GM10248 (cell line): Measurements from ENCODE around the gene NRM.

Experiments used
- CTCF ChIA-PET: fragments of 300-600 bp; sonication (Branson Sonifier 250); formaldehyde crosslinking; extraction: SDS; loops from one replicate; lab custom pipeline; 2021; ENCODE audit warnings: antibody characterized with exemption; lab: Yijun Ruan, JAX
- POLR2A ChIA-PET: fragments of 350-650 bp; sonication (Branson Sonifier 250); formaldehyde crosslinking; extraction: SDS; loops from one replicate; lab custom pipeline; 2020; ENCODE audit warnings: antibody characterized with exemption; lab: Yijun Ruan, JAX
- DNase-seq: peaks from one replicate; pipeline ENCODE4 v3.0.0; 2012; ENCODE audit errors: extremely low spot score
- TF ChIP-seq, protein P1 (sequence below): IDR thresholded peaks from 2 replicates; pipeline ENCODE4 v1.5.1; 2012; ENCODE audit warnings: mild to moderate bottlenecking, low read depth; ENCODE audit errors: extremely low read depth, missing control alignments, control extremely low read depth

NRM gene, protein sequence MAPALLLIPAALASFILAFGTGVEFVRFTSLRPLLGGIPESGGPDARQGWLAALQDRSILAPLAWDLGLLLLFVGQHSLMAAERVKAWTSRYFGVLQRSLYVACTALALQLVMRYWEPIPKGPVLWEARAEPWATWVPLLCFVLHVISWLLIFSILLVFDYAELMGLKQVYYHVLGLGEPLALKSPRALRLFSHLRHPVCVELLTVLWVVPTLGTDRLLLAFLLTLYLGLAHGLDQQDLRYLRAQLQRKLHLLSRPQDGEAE

DNA sequence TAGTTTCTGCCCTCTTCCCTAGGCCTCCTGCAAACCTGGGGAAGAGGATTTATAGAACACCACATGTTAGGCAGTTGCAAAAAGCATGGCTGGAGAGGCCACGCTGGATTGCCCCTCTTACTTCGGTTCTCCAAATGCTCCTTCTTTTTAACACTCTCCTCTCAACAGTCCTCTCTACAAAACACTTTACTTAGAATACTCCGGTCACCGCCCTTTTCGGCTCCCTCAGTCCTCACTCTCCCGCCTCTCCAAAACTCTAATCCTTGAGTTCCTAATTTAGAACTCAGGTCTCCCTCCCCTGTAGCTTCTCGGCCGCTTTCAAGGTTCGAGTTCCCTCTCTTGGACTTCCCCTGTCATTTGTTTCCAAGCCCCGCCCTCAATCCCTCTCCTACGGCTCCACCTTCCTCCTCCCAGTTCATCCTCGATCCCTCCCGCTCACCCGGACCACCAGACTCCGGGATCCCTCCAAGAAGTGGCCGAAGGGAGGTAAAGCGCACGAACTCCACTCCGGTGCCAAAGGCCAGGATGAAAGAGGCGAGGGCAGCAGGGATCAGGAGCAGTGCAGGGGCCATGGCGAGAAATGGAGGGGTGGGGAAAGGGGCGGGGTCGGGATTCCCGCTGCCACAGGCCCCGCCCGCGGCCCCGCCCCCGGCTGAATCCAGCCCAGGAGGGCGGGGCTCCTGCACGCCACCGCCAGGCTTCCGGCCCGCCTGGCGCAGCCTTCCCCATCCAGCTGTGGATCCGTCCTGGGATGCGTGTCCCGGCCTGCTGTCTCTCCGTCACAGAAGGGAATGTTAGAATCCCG, at the start of gene NRM:
Gene NRM (minus strand): TSS at position 582 of the 805 bp plus-strand sequence. CDS start 10 bp downstream, at position 572.
- DNase-seq, result peak; percentile 91
- TF ChIP-seq, protein P1, sequence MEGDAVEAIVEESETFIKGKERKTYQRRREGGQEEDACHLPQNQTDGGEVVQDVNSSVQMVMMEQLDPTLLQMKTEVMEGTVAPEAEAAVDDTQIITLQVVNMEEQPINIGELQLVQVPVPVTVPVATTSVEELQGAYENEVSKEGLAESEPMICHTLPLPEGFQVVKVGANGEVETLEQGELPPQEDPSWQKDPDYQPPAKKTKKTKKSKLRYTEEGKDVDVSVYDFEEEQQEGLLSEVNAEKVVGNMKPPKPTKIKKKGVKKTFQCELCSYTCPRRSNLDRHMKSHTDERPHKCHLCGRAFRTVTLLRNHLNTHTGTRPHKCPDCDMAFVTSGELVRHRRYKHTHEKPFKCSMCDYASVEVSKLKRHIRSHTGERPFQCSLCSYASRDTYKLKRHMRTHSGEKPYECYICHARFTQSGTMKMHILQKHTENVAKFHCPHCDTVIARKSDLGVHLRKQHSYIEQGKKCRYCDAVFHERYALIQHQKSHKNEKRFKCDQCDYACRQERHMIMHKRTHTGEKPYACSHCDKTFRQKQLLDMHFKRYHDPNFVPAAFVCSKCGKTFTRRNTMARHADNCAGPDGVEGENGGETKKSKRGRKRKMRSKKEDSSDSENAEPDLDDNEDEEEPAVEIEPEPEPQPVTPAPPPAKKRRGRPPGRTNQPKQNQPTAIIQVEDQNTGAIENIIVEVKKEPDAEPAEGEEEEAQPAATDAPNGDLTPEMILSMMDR, result no peak
- CTCF ChIA-PET, result interaction anchor here (1.1 to 13.6 kb wide), 8 partner anchors 11 to 207 kb away, joined by 3 to 132 read pairs (median 6); partner anchors contain the start of gene MDC1
- POLR2A ChIA-PET, result interaction anchor here (0.5 to 4.2 kb wide), 2 partner anchors 27 to 402 kb away, joined by 10 to 17 read pairs; partner anchors contain the start of gene MDC1

DNA sequence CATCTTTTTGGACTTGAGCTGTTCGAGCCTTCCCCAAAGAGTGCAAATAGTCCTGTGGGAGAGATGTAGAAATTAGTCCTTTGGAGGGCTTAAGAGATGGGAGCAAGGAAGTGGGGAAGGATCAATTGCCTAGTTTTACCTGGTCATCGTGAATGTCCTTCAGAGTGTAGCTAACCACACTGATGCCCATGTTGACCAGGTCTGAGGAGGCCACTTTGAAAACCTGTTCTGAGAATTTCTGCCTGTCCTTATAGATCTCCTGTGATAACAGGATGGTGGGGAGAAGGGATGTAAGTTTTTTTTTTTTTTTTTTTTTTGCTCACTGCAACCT, 49.7 kb upstream of the NRM start:
- ChIA-PET POLR2A (interaction anchor here (0.6 kb wide), 1 partner anchor 610 kb away, joined by 3 read pairs; no protein-coding TSS in a partner anchor), CTCF (interaction anchor here (0.8 to 2.4 kb wide), 6 partner anchors 9 to 347 kb away, joined by 3 to 18 read pairs (median 3); no protein-coding TSS in a partner anchor)
- TF ChIP-seq, protein P1, result no peak
- DNase-seq, result no peak

DNA sequence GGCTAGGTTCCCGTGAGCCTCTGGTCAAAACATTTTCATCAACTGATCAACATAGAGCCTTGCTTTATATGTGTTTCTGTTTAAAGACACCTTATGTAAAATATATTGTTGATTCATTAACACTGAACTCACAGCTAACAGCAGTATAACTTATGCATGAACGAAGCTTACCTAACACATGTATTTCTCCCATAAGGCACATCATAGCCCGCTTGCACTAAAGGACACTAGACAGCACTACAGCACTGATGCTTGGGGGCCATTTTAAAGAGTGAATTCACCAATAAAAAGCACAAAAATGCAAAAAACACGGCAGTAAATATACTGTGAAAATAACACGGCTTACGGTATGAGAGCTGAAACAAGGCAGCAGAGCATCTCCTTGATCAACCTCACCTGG, 47.7 kb upstream of the NRM start:
- no peak for DNase-seq
- POLR2A ChIA-PET, result interaction anchor here (1.5 kb wide), 1 partner anchor 21 kb away, joined by 4 read pairs; the partner anchor contains the start of gene MDC1
- CTCF ChIA-PET, result interaction anchor here (0.7 to 30.8 kb wide), 8 partner anchors 13 to 73 kb away, joined by 3 to 776 read pairs (median 3); partner anchors contain the start of gene DHX16
- TF ChIP-seq, protein P1, result no peak

DNA sequence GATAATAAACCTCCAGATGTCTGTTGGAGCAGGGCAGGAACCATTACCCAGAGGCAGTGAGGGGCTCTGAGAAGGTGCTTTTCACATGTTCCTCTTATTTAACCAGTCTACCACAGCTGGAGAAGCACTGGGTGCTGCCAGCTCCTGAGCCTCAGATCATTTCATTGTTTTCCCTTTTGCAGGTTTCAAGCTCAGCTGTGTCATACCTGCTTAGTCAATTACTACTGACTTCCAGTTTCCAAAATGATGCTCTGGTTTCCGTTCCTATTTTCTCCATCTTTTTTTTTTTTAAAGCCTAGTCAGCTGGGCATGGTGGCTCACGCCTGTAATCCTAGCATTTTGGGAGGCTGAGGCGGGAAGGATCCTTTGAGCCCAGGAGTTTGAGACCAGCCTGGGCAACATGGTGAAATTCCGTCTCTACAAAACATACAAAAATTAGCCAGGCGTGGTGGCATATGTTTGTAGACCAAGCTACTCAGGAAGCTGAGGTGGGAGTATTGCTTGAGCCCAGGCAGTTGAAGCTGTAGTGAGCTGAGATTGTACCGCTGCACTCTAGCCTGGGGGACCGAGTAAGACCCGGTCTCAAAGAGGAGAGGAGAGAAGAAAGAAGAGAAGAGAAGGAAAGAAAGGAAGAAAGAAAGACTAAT, 45.0 kb upstream of the NRM start:
- peak; percentile 46 for DNase-seq

DNA sequence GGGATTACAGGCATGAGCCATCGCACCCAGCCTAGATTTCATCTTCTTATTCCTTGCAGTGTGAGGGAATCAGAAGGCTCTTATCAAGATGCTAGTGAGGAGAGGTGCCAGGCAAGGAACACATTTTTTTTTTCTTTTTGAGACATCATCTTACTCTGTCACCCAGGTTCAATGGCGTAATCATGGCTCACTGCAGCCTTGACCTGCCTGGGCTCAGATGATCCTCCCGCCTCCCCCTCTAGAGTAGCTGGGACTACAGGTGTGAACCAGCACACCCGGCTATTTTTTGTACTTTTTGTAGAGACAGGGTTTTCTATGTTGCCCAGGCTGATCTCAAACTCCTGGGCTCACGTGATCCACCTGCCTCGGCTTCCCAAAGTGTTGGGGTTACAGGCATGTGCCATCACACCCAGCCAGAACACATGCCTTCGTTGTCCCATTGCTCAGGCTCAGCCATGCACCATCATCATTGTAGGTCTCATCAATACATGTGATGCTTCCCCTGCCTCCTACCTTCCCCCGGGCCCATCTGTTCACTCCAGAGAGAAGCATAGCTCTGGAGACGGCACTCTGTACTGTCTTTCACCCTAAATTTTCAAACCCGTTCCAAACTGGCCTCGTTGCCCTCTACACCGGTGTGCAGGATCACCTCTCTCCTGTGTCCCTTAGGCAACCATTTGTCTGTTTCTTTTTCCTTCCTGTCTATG, 41.6 kb upstream of the NRM start:
- TF ChIP-seq, protein P1, result no peak
- DNase-seq, result no peak
- CTCF ChIA-PET, result interaction anchor here (1.0 to 30.8 kb wide), 18 partner anchors 8 to 347 kb away, joined by 3 to 776 read pairs (median 8); partner anchors contain the start of genes DHX16 and VARS2
- POLR2A ChIA-PET, result no interaction called here

More for the DNA sequence above, 45.0 kb upstream of the NRM start:
- TF ChIP-seq, protein P1, result no peak
- ChIA-PET POLR2A (interaction anchor here (0.7 kb wide), 1 partner anchor 122 kb away, joined by 7 read pairs; no protein-coding TSS in a partner anchor), CTCF (interaction anchor here (0.9 to 30.8 kb wide), 9 partner anchors 9 to 194 kb away, joined by 3 to 776 read pairs (median 4); partner anchors contain the start of gene DHX16)
